ENCODE results near the gene BMPR1A. TPM values are rescaled to one million over a fixed set of nuclear protein-coding genes. Genes with fewer than 3 reads are reported as not detected.

Gene BMPR1A
- total RNA-seq, 1 donor from 2014 or later, result 20.8 TPM

DNA sequence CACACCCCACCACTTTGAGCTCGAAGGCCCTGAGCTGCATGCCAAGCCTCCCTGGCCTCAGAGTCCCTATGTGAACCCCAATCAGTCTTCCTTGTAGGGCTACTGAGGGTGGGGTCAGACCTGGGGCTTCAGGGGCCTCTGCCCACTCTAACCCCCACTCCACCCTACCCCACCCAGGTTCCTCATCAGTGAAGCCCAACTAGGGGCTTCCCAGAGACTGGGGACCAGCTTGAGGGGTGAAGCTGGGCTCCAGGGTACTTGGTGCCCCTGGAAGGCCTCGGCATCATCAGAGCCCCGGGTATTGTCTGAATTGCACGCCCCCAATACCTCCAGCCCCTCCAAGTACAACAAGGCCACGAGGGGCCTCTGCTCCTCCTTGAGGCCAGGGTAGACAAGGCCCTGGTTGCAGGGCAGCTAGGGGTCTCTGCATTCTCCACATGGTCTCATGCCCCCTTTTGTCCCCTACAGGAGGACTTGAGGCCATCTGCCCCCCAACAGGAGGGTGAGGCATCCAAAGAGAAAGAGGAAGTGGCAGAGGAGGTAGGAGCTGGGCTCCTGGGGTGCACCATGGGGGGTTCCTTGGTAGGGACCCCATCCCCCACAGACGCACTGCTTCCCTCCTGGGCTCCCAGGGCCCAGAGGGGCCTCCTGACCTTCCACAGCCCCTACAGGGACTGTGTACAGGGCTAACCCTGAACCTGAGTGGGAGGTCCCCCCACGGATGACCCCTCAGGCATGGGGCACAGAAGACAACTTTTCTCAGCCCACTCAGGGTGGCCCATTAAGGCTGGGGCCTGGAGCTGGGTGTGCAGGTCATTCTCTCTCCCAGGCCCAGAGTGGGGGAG is 205.9 kb downstream of the BMPR1A start:
- no peak overlapping the region for H3K4me3 Mint-ChIP-seq (ENCODE audit: unreplicated experiment)
- peaks cover 40% of the 10 kb centered on the region for H3K4me1 Mint-ChIP-seq (ENCODE audit: unreplicated experiment)
- H3K36me3 Mint-ChIP-seq (ENCODE audit: low read depth, unreplicated experiment), result peaks cover 4% of the 10 kb centered on the region
- DNase-seq (ENCODE audit: low spot score), result no peak
- no peak for TF ChIP-seq CTCF (IDR thresholded peaks at IDR 0.05; ENCODE audit: unreplicated experiment)
- peaks cover 11% of the 10 kb centered on the region for H3K27me3 Mint-ChIP-seq (ENCODE audit: unreplicated experiment)
- no peaks in the 10 kb centered on the region for H3K9me3 Mint-ChIP-seq (ENCODE audit: unreplicated experiment)
- H3K27ac Mint-ChIP-seq (ENCODE audit: unreplicated experiment), result no peak overlapping the region

GRCh38 chr10:86962981-86963310 is 206.5 kb downstream of the BMPR1A start:
- Mint-ChIP-seq H3K27ac (ENCODE audit: unreplicated experiment) (no peak overlapping the region), H3K4me1 (ENCODE audit: unreplicated experiment) (peaks cover 41% of the 10 kb centered on the region), H3K9me3 (ENCODE audit: unreplicated experiment) (no peaks in the 10 kb centered on the region), H3K36me3 (ENCODE audit: low read depth, unreplicated experiment) (peaks cover 4% of the 10 kb centered on the region), H3K4me3 (ENCODE audit: unreplicated experiment) (no peak overlapping the region), H3K27me3 (ENCODE audit: unreplicated experiment) (peaks cover 10% of the 10 kb centered on the region)
- no peak for DNase-seq (ENCODE audit: low spot score)
- no peak for TF ChIP-seq CTCF (IDR thresholded peaks at IDR 0.05; ENCODE audit: unreplicated experiment)

DNA sequence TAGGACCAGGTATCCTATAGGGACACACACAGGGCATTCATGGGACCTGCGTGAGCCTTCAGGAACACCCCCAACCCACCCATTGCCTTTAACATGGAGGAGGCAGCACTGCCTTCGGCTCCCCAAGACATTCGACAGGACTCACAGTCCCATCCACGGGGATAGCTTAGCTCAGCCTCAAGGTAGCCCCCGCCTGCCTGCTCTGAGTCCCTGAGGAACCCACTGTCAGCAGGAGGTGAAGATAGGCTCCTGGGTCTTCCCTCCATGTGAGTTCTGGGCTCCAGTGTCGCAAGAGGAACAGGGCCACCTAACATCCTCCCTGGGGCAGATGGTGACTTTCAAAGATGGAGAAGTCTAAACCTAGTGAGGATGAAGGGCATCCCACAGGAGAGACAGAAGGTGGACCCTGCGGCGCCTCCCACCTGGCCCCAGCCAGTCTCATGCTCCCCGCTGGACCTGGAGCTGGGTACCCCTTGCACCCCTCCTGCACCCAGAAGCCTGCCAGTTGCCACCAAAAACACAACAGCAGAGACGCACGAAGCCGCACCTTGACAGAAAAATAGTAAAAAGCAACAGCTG is 207.0 kb downstream of the BMPR1A start:
- no peak overlapping the region for H3K4me3 Mint-ChIP-seq (ENCODE audit: unreplicated experiment)
- TF ChIP-seq CTCF (IDR thresholded peaks at IDR 0.05; ENCODE audit: unreplicated experiment), result no peak
- H3K9me3 Mint-ChIP-seq (ENCODE audit: unreplicated experiment), result no peaks in the 10 kb centered on the region
- H3K27ac Mint-ChIP-seq (ENCODE audit: unreplicated experiment), result no peak overlapping the region
- H3K27me3 Mint-ChIP-seq (ENCODE audit: unreplicated experiment), result peaks cover 10% of the 10 kb centered on the region
- DNase-seq (ENCODE audit: low spot score), result no peak
- H3K36me3 Mint-ChIP-seq (ENCODE audit: low read depth, unreplicated experiment), result peaks cover 4% of the 10 kb centered on the region
- H3K4me1 Mint-ChIP-seq (ENCODE audit: unreplicated experiment), result peaks cover 40% of the 10 kb centered on the region

GRCh38 chr10:86964061-86964846 is 207.8 kb downstream of the BMPR1A start:
- no peak for DNase-seq (ENCODE audit: low spot score)

More at GRCh38 chr10:86964061-86964846, 207.8 kb downstream of the BMPR1A start:
- peaks cover 10% of the 10 kb centered on the region for H3K27me3 Mint-ChIP-seq (ENCODE audit: unreplicated experiment)
- no peak overlapping the region for H3K4me3 Mint-ChIP-seq (ENCODE audit: unreplicated experiment)
- TF ChIP-seq CTCF (IDR thresholded peaks at IDR 0.05; ENCODE audit: unreplicated experiment), result no peak
- H3K9me3 Mint-ChIP-seq (ENCODE audit: unreplicated experiment), result no peaks in the 10 kb centered on the region
- H3K27ac Mint-ChIP-seq (ENCODE audit: unreplicated experiment), result no peak overlapping the region
- peaks cover 4% of the 10 kb centered on the region for H3K36me3 Mint-ChIP-seq (ENCODE audit: low read depth, unreplicated experiment)
- H3K4me1 Mint-ChIP-seq (ENCODE audit: unreplicated experiment), result peaks cover 33% of the 10 kb centered on the region

All from endothelial cell (in vitro differentiated cells).